HEK293 (cell line): ENCODE data around the gene MTMR10.

Experiments
- CTCF ChIA-PET: fragments of 350-600 bp; formaldehyde crosslinking; extraction: SDS; loops from one replicate; lab custom pipeline; 2021; ENCODE audit warnings: antibody characterized with exemption; lab: Yijun Ruan, JAX
- POLR2A ChIA-PET: fragments of 300-600 bp; formaldehyde crosslinking; extraction: SDS; loops from one replicate; lab custom pipeline; 2020; ENCODE audit warnings: antibody characterized with exemption, inconsistent platforms; lab: Yijun Ruan, JAX
- H3K27ac ChIP-seq: fragments of 200-500 bp; sonication (Bioruptor generic); 2 replicates; pipeline ENCODE4 v1.5.1; 2014; ENCODE audit warnings: low read depth, low read length, control low read depth, inconsistent platforms; ENCODE audit errors: extremely low read depth
- H3K36me3 ChIP-seq, 2 experiments: fragments of 200-500 bp in 1 of 2; sonication (Bioruptor generic) in 1 of 2; 1 replicate in 1 of 2; 2 replicates in 1 of 2; pipeline ENCODE4 v1.5.1; 2014 to 2017; ENCODE audit warnings: inconsistent platforms in 2 of 2, low read length in 2 of 2; ENCODE audit not compliant: control insufficient read depth in 2 of 2, insufficient read depth in 1 of 2
- H3K4me1 ChIP-seq: fragments of 200-500 bp; sonication (Bioruptor generic); 2 replicates; pipeline ENCODE4 v1.5.1; 2014; ENCODE audit warnings: mild to moderate bottlenecking, low read length, inconsistent platforms; ENCODE audit not compliant: control insufficient read depth, insufficient read depth
- H3K4me3 ChIP-seq: 2 replicates; pipeline ENCODE4 v1.5.1; 2011; ENCODE audit warnings: low read depth, mild to moderate bottlenecking, control low read depth, low read length, moderate library complexity
- H3K9me3 ChIP-seq: fragments of 200-500 bp; sonication (Bioruptor generic); 2 replicates; pipeline ENCODE4 v1.5.1; 2014; ENCODE audit warnings: low read depth, low read length, inconsistent platforms; ENCODE audit not compliant: control insufficient read depth, insufficient read depth
- KLF8 ChIP-seq: fragments of 450-650 bp; formaldehyde crosslinking; IDR thresholded peaks from 2 replicates; pipeline ENCODE4 v1.5.1; 2016; ENCODE audit warnings: missing biosample characterization, missing genetic modification characterization
- KLF9 ChIP-seq: fragments of 450-650 bp; formaldehyde crosslinking; IDR thresholded peaks from 2 replicates; pipeline ENCODE4 v1.5.1; 2016; ENCODE audit warnings: missing biosample characterization, missing genetic modification characterization, low read depth
- ZBTB1 ChIP-seq: fragments of 450-650 bp; formaldehyde crosslinking; IDR thresholded peaks from 2 replicates; pipeline ENCODE4 v1.5.1; 2016; ENCODE audit warnings: missing biosample characterization, missing genetic modification characterization
- ZBTB17 ChIP-seq: fragments of 450-650 bp; formaldehyde crosslinking; IDR thresholded peaks from 2 replicates; pipeline ENCODE4 v1.5.1; 2016; ENCODE audit warnings: missing biosample characterization, missing genetic modification characterization
- ZNF155 ChIP-seq: fragments of 450-650 bp; formaldehyde crosslinking; IDR thresholded peaks from 2 replicates; pipeline ENCODE4 v1.5.1; 2016; ENCODE audit warnings: missing biosample characterization, missing genetic modification characterization
- ZNF169 ChIP-seq: fragments of 450-650 bp; formaldehyde crosslinking; IDR thresholded peaks from 2 replicates; pipeline ENCODE4 v1.5.1; 2016; ENCODE audit warnings: missing biosample characterization, missing genetic modification characterization
- ZNF19 ChIP-seq: fragments of 450-650 bp; formaldehyde crosslinking; IDR thresholded peaks from 2 replicates; pipeline ENCODE4; 2016; ENCODE audit warnings: missing biosample characterization, missing genetic modification characterization, low read depth
- ZNF239 ChIP-seq: fragments of 450-650 bp; formaldehyde crosslinking; IDR thresholded peaks from 2 replicates; pipeline ENCODE4 v1.5.1; 2016; ENCODE audit warnings: missing biosample characterization, missing genetic modification characterization
- ZNF335 ChIP-seq: fragments of 450-650 bp; formaldehyde crosslinking; conservative IDR thresholded peaks from 2 replicates; pipeline ENCODE4 v1.5.1; 2016; ENCODE audit warnings: missing biosample characterization, missing genetic modification characterization
- ZNF350 ChIP-seq: fragments of 450-650 bp; formaldehyde crosslinking; IDR thresholded peaks from 2 replicates; pipeline ENCODE4 v1.5.0; 2017; ENCODE audit warnings: missing biosample characterization, mild to moderate bottlenecking, missing genetic modification characterization
- ZNF426 ChIP-seq: fragments of 450-650 bp; formaldehyde crosslinking; IDR thresholded peaks from 2 replicates; pipeline ENCODE4 v1.5.1; 2017; ENCODE audit warnings: missing biosample characterization, missing genetic modification characterization, mild to moderate bottlenecking, inconsistent platforms, moderate library complexity
- ZNF48 ChIP-seq: fragments of 450-650 bp; formaldehyde crosslinking; IDR thresholded peaks from 2 replicates; pipeline ENCODE4 v1.5.1; 2016; ENCODE audit warnings: missing biosample characterization, missing genetic modification characterization
- ZNF549 ChIP-seq: fragments of 450-650 bp; IDR thresholded peaks from 2 replicates; pipeline ENCODE4 v1.5.1; 2018; ENCODE audit warnings: missing biosample characterization, missing genetic modification characterization, mild to moderate bottlenecking, inconsistent platforms, moderate library complexity
- ZNF558 ChIP-seq: fragments of 450-650 bp; formaldehyde crosslinking; IDR thresholded peaks from 2 replicates; pipeline ENCODE4 v1.5.1; 2016; ENCODE audit warnings: missing biosample characterization, missing genetic modification characterization
- ZNF626 ChIP-seq: fragments of 450-650 bp; sonication (Bioruptor Pico); formaldehyde crosslinking; IDR thresholded peaks from 2 replicates; pipeline ENCODE4 v1.5.1; 2018; ENCODE audit warnings: missing biosample characterization, missing genetic modification characterization, inconsistent platforms
- ZSCAN16 ChIP-seq: fragments of 450-650 bp; formaldehyde crosslinking; IDR thresholded peaks from 2 replicates; pipeline ENCODE4 v1.5.1; 2016; ENCODE audit warnings: missing biosample characterization, missing genetic modification characterization
- TF ChIP-seq, protein P1 (sequence below): fragments of 450-650 bp; formaldehyde crosslinking; IDR thresholded peaks from 2 replicates; pipeline ENCODE4 v1.5.1; 2016; ENCODE audit warnings: missing biosample characterization, missing genetic modification characterization
- TF ChIP-seq, protein P2 (sequence below): fragments of 450-650 bp; formaldehyde crosslinking; IDR thresholded peaks from 2 replicates; pipeline ENCODE4 v1.5.1; 2016; ENCODE audit warnings: missing biosample characterization, missing genetic modification characterization, borderline replicate concordance
- TF ChIP-seq, protein P3 (sequence below): fragments of 450-650 bp; formaldehyde crosslinking; IDR thresholded peaks from 2 replicates; pipeline ENCODE4 v1.5.1; 2016; ENCODE audit warnings: missing biosample characterization, missing genetic modification characterization, borderline replicate concordance
- TF ChIP-seq, protein P4 (sequence below): fragments of 450-650 bp; formaldehyde crosslinking; IDR thresholded peaks from 2 replicates; pipeline ENCODE4 v1.5.1; 2017; ENCODE audit warnings: missing biosample characterization, missing genetic modification characterization

The MTMR10 gene

DNA sequence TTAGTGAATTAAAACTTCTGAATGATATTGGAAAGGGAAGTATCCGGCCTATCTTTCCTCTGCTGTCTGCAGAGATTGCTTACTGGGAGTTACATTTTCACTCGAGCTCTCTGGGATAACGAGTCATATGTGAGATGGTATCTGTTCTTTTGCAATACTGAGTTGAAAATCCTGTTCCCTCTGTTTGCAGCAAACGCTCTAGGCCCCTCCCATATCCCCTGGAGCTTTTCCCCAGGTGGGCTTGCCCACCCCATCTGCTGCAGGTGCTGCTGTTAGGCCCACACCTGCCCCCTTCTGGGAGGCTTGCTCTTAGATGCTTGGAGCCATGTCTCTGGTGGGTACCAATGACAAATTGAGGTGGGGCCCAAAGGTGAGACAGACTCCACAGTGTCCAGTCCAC is 42.7 kb upstream of the MTMR10 start (continued):
- TF ChIP-seq KLF9 (no peak), ZNF48 (no peak), ZNF239 (tag by site-specific recombination) (no peak), ZBTB17 (no peak), ZNF549 (tag by site-specific recombination) (no peak), ZSCAN16 (tag by site-specific recombination) (no peak)
- TF ChIP-seq, protein P1, sequence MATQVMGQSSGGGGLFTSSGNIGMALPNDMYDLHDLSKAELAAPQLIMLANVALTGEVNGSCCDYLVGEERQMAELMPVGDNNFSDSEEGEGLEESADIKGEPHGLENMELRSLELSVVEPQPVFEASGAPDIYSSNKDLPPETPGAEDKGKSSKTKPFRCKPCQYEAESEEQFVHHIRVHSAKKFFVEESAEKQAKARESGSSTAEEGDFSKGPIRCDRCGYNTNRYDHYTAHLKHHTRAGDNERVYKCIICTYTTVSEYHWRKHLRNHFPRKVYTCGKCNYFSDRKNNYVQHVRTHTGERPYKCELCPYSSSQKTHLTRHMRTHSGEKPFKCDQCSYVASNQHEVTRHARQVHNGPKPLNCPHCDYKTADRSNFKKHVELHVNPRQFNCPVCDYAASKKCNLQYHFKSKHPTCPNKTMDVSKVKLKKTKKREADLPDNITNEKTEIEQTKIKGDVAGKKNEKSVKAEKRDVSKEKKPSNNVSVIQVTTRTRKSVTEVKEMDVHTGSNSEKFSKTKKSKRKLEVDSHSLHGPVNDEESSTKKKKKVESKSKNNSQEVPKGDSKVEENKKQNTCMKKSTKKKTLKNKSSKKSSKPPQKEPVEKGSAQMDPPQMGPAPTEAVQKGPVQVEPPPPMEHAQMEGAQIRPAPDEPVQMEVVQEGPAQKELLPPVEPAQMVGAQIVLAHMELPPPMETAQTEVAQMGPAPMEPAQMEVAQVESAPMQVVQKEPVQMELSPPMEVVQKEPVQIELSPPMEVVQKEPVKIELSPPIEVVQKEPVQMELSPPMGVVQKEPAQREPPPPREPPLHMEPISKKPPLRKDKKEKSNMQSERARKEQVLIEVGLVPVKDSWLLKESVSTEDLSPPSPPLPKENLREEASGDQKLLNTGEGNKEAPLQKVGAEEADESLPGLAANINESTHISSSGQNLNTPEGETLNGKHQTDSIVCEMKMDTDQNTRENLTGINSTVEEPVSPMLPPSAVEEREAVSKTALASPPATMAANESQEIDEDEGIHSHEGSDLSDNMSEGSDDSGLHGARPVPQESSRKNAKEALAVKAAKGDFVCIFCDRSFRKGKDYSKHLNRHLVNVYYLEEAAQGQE (tag by site-specific recombination): no peak
- TF ChIP-seq, all 188 proteins: peak for 0

DNA sequence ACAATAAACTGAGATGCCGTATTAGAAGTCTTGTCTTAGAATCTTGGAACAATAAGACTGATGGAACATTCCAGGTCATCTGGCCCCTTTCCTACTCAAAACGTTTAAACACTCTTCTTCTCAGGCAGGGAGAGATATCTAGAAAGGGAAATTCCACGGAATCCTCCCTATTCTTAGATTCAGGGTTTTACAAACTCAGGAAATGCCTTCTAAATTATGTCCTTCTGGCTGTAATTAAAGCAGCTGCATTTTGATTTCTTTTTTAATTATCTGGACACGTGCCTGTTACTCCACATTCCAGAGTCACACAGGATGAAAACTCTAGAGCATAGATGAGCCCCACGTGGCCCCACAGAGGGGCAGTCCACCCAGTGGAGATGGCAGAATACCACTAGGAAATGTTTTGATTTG is 41.5 kb upstream of the MTMR10 start:
- no peaks in the 10 kb centered on the region for H3K9me3 ChIP-seq
- H3K36me3 ChIP-seq: no peaks in the 10 kb centered on the region
- H3K27ac ChIP-seq: no peak overlapping the region
- no peaks in the 10 kb centered on the region for H3K4me1 ChIP-seq
- CTCF ChIA-PET: no interaction called here
- no peak for TF ChIP-seq ZNF169 (tag by site-specific recombination)
- TF ChIP-seq ZBTB1 (tag by site-specific recombination): no peak
- no peak for TF ChIP-seq ZNF335 (tag by site-specific recombination)
- TF ChIP-seq ZNF558 (tag by site-specific recombination): no peak
- TF ChIP-seq, protein P2, sequence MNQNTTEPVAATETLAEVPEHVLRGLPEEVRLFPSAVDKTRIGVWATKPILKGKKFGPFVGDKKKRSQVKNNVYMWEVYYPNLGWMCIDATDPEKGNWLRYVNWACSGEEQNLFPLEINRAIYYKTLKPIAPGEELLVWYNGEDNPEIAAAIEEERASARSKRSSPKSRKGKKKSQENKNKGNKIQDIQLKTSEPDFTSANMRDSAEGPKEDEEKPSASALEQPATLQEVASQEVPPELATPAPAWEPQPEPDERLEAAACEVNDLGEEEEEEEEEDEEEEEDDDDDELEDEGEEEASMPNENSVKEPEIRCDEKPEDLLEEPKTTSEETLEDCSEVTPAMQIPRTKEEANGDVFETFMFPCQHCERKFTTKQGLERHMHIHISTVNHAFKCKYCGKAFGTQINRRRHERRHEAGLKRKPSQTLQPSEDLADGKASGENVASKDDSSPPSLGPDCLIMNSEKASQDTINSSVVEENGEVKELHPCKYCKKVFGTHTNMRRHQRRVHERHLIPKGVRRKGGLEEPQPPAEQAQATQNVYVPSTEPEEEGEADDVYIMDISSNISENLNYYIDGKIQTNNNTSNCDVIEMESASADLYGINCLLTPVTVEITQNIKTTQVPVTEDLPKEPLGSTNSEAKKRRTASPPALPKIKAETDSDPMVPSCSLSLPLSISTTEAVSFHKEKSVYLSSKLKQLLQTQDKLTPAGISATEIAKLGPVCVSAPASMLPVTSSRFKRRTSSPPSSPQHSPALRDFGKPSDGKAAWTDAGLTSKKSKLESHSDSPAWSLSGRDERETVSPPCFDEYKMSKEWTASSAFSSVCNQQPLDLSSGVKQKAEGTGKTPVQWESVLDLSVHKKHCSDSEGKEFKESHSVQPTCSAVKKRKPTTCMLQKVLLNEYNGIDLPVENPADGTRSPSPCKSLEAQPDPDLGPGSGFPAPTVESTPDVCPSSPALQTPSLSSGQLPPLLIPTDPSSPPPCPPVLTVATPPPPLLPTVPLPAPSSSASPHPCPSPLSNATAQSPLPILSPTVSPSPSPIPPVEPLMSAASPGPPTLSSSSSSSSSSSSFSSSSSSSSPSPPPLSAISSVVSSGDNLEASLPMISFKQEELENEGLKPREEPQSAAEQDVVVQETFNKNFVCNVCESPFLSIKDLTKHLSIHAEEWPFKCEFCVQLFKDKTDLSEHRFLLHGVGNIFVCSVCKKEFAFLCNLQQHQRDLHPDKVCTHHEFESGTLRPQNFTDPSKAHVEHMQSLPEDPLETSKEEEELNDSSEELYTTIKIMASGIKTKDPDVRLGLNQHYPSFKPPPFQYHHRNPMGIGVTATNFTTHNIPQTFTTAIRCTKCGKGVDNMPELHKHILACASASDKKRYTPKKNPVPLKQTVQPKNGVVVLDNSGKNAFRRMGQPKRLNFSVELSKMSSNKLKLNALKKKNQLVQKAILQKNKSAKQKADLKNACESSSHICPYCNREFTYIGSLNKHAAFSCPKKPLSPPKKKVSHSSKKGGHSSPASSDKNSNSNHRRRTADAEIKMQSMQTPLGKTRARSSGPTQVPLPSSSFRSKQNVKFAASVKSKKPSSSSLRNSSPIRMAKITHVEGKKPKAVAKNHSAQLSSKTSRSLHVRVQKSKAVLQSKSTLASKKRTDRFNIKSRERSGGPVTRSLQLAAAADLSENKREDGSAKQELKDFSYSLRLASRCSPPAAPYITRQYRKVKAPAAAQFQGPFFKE (tag by site-specific recombination): no peak
- no peak for TF ChIP-seq ZNF426 (tag by site-specific recombination)
- TF ChIP-seq KLF8 (tag by site-specific recombination): no peak
- TF ChIP-seq KLF9: no peak
- TF ChIP-seq, protein P3, sequence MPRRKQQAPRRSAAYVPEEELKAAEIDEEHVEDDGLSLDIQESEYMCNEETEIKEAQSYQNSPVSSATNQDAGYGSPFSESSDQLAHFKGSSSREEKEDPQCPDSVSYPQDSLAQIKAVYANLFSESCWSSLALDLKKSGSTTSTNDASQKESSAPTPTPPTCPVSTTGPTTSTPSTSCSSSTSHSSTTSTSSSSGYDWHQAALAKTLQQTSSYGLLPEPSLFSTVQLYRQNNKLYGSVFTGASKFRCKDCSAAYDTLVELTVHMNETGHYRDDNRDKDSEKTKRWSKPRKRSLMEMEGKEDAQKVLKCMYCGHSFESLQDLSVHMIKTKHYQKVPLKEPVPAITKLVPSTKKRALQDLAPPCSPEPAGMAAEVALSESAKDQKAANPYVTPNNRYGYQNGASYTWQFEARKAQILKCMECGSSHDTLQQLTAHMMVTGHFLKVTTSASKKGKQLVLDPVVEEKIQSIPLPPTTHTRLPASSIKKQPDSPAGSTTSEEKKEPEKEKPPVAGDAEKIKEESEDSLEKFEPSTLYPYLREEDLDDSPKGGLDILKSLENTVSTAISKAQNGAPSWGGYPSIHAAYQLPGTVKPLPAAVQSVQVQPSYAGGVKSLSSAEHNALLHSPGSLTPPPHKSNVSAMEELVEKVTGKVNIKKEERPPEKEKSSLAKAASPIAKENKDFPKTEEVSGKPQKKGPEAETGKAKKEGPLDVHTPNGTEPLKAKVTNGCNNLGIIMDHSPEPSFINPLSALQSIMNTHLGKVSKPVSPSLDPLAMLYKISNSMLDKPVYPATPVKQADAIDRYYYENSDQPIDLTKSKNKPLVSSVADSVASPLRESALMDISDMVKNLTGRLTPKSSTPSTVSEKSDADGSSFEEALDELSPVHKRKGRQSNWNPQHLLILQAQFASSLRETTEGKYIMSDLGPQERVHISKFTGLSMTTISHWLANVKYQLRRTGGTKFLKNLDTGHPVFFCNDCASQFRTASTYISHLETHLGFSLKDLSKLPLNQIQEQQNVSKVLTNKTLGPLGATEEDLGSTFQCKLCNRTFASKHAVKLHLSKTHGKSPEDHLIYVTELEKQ (tag by site-specific recombination): no peak
- TF ChIP-seq ZNF19: no peak
- no peak for TF ChIP-seq ZNF155 (tag by site-specific recombination)
- TF ChIP-seq, protein P4, sequence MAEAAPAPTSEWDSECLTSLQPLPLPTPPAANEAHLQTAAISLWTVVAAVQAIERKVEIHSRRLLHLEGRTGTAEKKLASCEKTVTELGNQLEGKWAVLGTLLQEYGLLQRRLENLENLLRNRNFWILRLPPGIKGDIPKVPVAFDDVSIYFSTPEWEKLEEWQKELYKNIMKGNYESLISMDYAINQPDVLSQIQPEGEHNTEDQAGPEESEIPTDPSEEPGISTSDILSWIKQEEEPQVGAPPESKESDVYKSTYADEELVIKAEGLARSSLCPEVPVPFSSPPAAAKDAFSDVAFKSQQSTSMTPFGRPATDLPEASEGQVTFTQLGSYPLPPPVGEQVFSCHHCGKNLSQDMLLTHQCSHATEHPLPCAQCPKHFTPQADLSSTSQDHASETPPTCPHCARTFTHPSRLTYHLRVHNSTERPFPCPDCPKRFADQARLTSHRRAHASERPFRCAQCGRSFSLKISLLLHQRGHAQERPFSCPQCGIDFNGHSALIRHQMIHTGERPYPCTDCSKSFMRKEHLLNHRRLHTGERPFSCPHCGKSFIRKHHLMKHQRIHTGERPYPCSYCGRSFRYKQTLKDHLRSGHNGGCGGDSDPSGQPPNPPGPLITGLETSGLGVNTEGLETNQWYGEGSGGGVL (tag by site-specific recombination): no peak
- TF ChIP-seq ZNF350 (tag by site-specific recombination): no peak
- no peak for TF ChIP-seq ZNF549 (tag by site-specific recombination)
- no peak for TF ChIP-seq ZNF626
- TF ChIP-seq, all 188 proteins: peak for 0
- no peak overlapping the region for H3K4me3 ChIP-seq
- POLR2A ChIA-PET: no interaction called here
